Measurements from ENCODE around the gene EFNA2. TPM values are rescaled to one million over a fixed set of nuclear protein-coding genes. Genes with fewer than 3 reads are reported as not detected.

Gene EFNA2
- total RNA-seq, 2 experiments from 2014 or later: not detected

DNA sequence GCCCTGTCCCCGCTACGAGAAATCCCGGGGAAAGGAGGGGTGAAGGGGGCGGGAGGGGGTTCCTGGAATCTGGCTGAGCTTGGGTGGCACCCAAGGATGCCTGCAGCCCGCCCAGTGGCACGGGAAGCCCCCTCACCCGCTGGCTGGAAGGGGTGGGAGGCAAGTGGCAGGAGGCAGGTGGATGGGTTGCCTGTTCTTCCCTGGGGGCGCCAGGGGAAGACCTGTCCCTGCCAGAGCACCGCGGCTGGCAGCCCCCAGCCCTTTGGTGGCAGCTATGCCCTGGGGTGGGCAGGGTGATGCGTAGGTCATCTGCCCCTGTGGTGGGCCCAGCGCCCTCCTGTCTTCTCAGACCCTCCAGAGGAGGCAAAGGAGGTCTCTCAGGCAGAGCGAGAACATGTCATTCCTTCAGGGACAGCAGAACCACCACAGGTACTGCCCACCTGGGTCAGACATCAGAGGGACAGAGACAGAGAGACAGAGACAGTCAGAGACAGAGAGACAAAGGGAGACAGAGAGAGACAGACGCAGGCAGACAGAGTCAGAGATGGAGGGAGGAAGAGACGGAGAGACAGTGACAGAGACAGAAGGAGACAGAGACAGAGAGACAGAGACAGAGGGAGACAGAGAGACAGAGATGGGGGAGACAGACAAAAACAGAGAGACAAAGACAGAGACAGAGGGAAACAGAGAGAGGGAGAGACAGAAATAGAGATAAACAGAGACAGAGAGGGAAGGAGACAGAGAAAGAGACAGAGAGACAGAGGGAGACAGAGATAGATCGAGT, 36.7 kb downstream of the EFNA2 start:
- TF ChIP-seq, protein P1, sequence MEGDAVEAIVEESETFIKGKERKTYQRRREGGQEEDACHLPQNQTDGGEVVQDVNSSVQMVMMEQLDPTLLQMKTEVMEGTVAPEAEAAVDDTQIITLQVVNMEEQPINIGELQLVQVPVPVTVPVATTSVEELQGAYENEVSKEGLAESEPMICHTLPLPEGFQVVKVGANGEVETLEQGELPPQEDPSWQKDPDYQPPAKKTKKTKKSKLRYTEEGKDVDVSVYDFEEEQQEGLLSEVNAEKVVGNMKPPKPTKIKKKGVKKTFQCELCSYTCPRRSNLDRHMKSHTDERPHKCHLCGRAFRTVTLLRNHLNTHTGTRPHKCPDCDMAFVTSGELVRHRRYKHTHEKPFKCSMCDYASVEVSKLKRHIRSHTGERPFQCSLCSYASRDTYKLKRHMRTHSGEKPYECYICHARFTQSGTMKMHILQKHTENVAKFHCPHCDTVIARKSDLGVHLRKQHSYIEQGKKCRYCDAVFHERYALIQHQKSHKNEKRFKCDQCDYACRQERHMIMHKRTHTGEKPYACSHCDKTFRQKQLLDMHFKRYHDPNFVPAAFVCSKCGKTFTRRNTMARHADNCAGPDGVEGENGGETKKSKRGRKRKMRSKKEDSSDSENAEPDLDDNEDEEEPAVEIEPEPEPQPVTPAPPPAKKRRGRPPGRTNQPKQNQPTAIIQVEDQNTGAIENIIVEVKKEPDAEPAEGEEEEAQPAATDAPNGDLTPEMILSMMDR (IDR thresholded peaks at IDR 0.05): no peak
- no peak for ATAC-seq
- ChIA-PET CTCF (no interaction called here), POLR2A (interaction anchor here (0.6 kb wide), 1 partner anchor 9 kb away, joined by 3 read pairs; no protein-coding TSS in a partner anchor)
- Mint-ChIP-seq H3K36me3 (ENCODE audit: low read depth) (no peaks in the 10 kb centered on the region), H3K27me3 (peaks cover 34% of the 10 kb centered on the region), H3K27ac (no peak overlapping the region), H3K4me3 (no peak overlapping the region), H3K9me3 (no peaks in the 10 kb centered on the region), H3K4me1 (ENCODE audit: low read depth) (no peaks in the 10 kb centered on the region)
- no peak for DNase-seq
- intact Hi-C loops (cut with micrococcal nuclease): no loop called here

DNA sequence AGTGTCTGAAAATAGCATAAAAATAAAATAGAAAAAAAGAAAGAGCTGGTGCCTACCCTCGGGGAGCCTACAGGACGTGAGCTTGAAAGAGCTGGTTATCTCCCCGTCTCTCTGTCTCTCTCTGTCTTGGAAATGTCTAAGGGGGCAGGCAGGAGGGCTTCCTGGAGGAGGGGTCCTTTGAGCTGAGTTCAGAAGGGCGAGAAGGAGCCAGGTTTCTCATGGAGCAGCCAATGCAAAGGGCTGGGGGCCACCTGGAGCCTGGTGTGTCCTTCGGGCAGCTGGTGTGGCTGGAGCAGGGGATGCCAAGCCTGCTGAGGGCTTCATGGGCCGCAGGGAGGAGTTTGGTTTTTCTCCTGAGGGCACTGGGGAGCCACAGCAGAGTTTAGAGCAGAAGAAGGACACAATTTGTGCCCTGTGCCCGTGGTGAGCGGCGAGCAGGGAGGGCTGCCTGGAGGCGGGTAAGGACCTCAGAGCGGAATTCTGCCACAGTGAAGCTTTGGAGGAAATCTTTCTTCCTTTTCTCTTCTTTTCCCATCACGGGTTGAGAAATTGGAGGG, 38.7 kb downstream of the EFNA2 start:
- TF ChIP-seq, protein P1 (IDR thresholded peaks at IDR 0.05): no peak
- no peaks in the 10 kb centered on the region for H3K9me3 Mint-ChIP-seq
- ChIA-PET CTCF (interaction anchor here (1.2 kb wide), 1 partner anchor 142 kb away, joined by 3 read pairs; no protein-coding TSS in a partner anchor), POLR2A (no interaction called here)
- no peak overlapping the region for H3K27ac Mint-ChIP-seq
- no peak overlapping the region for H3K4me3 Mint-ChIP-seq
- H3K27me3 Mint-ChIP-seq: peaks cover 26% of the 10 kb centered on the region
- ATAC-seq (no peak), DNase-seq (no peak)
- intact Hi-C loops (cut with micrococcal nuclease): no loop called here
- H3K36me3 Mint-ChIP-seq (ENCODE audit: low read depth): no peaks in the 10 kb centered on the region
- H3K4me1 Mint-ChIP-seq (ENCODE audit: low read depth): no peaks in the 10 kb centered on the region

DNA sequence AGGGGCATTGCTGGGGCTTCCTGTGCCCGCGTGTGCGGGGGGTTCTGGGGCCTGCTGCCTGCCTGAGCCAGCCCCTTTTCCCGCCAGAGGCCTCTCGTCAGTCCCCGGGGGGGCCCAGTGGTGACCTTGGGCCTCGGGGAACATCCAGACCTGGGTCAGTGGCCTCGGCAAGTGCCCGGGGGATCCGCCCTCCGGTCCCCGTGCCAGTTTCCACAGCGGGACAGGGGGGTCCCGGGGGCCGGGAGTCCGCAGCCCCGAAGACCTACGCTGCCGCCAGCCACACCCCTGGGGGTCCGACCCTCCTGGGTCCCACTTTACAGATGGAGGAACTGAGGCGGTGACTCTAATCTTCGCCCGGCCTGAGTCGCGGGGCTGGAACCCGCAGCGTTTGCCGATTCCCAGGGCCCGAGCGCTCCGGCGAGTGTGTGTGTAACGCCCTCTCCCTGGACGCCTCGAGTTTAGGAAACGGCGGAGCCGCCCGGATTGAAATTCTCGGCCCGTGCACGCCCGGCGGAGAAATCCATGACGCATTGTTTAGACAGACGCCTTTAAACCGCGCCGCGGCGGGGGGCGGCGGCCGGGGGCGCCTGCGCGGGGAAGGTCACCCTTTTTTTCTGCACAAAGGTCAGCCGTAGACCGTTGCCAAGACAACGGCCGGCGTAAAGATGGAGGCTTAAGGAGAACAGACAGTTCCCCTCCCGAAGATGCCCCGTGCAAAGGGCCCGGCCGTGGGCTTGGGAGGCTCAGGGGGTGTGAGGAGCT, 39.3 kb downstream of the EFNA2 start:
- H3K4me1 Mint-ChIP-seq (ENCODE audit: low read depth): no peaks in the 10 kb centered on the region
- TF ChIP-seq, protein P1 (IDR thresholded peaks at IDR 0.05): no peak
- POLR2A ChIA-PET: interaction anchor here (0.5 kb wide), 1 partner anchor 23 kb away, joined by 4 read pairs; no protein-coding TSS in a partner anchor
- DNase-seq: peak; percentile 75
- intact Hi-C loops (cut with micrococcal nuclease): no loop called here
- peak; percentile 77 for ATAC-seq
- H3K36me3 Mint-ChIP-seq (ENCODE audit: low read depth): no peaks in the 10 kb centered on the region
- H3K9me3 Mint-ChIP-seq: no peaks in the 10 kb centered on the region
- CTCF ChIA-PET: interaction anchor here (1.2 kb wide), 1 partner anchor 141 kb away, joined by 3 read pairs; no protein-coding TSS in a partner anchor
- no peak overlapping the region for H3K27ac Mint-ChIP-seq
- H3K27me3 Mint-ChIP-seq: peaks cover 26% of the 10 kb centered on the region
- no peak overlapping the region for H3K4me3 Mint-ChIP-seq

DNA sequence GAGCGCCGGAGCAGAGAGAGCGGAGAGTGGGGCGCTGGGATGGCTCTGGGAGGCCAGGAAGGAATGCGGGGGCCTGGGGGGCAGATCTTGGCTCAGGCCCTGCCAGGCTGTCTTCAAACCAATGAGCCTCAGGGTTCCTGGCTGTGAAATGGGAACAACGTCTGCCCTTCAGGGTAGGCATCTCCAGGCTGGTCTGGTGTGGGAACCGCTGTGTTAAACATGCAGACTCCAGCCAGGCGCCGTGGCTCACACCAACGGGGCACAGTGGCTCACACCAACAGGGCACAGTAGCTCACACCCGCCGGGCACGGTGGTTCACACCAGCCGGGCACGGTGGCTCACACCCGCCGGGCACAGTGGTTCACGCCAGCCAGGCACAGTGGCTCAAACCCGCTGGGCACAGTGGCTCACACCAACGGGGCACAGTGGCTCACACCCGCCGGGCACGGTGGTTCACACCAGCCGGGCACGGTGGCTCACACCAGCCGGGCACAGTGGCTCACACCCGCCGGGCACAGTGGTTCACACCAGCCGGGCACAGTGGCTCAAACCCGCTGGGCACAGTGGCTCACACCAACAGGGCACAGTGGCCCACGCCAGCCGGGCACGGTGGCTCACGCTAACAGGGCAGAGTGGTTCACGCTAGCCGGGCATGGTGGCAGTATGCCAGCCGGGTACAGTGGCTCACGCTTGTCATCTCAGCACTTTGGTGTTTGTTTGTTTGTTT, 40.1 kb downstream of the EFNA2 start:
- CTCF ChIA-PET: no interaction called here
- DNase-seq (no peak), ATAC-seq (no peak)
- Mint-ChIP-seq H3K9me3 (no peaks in the 10 kb centered on the region), H3K4me3 (no peak overlapping the region), H3K27ac (no peak overlapping the region), H3K27me3 (peaks cover 29% of the 10 kb centered on the region), H3K4me1 (ENCODE audit: low read depth) (no peaks in the 10 kb centered on the region), H3K36me3 (ENCODE audit: low read depth) (no peaks in the 10 kb centered on the region)
- intact Hi-C loops (cut with micrococcal nuclease): no loop called here
- POLR2A ChIA-PET: interaction anchor here (0.5 kb wide), 1 partner anchor 22 kb away, joined by 4 read pairs; no protein-coding TSS in a partner anchor
- TF ChIP-seq, protein P1 (IDR thresholded peaks at IDR 0.05): no peak

Measured in activated CD8-positive, alpha-beta T cell treated with anti-CD3 and anti-CD28 coated beads for 36 hours (primary cell).